ENCODE measurements around the gene TMEM123.
A peak's percentile ranks its signal among the peaks of the same experiment; 100 is the strongest.

Gene TMEM123

GRCh38 chr11:102485095-102485722 is 32.6 kb upstream of the TMEM123 start:
- TF ChIP-seq POLR2A (IDR thresholded peaks at IDR 0.05; ENCODE audit: low read depth, low read length): no peak
- FAIRE-seq (no peak), DNase-seq (ENCODE audit: insufficient read length, low spot score) (no peak)

DNA sequence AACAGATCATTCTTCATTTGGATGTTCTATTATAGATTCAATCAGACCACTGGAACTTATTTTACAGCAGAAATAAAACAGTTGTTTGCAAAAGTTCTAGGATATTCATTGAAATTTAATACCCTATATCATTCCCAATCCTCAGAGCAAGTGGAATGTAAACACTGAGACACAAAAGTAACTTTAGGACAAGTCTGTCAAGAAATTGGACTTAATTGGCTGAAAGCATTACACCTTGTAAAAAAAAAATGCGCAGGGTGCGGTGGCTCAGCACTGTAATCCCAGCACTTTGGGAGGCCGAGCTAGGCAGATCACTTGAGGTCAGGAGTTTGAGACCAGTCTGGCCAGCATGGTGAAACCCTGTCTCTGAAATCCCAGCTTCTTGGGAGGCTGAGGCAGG is 29.9 kb upstream of the TMEM123 start:
- no peak for DNase-seq (ENCODE audit: insufficient read length, low spot score)
- no peak for FAIRE-seq
- no peak for TF ChIP-seq POLR2A (IDR thresholded peaks at IDR 0.05; ENCODE audit: low read depth, low read length)

GRCh38 chr11:102479733-102480132 is 27.2 kb upstream of the TMEM123 start:
- DNase-seq (ENCODE audit: insufficient read length, low spot score) (no peak), FAIRE-seq (no peak)
- no peak for TF ChIP-seq POLR2A (IDR thresholded peaks at IDR 0.05; ENCODE audit: low read depth, low read length)

- no peak for FAIRE-seq
- TF ChIP-seq POLR2A (IDR thresholded peaks at IDR 0.05; ENCODE audit: low read depth, low read length): no peak
- DNase-seq (ENCODE audit: insufficient read length, low spot score): no peak
These were observed 26.2 kb upstream of the TMEM123 start for GRCh38 chr11:102478673-102479299.

DNA sequence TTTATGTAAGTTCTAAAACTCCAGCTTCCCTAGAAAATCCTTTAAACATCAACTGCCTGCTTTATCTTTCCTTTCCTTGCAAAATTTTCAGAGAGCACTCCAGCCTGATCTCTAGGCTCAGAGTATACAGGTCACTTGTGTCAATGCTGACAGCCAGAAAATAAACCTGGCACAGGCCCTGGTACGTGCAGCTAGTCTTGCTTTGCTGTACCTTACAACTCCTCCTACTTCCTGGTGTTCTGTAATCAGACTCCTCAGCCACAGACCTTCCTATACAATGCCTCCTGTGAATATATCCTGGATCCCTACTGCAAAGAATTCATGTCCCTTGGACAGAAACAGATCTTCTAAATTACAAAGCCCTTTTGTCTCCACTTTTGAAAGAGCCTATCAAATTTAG is 24.2 kb upstream of the TMEM123 start:
- FAIRE-seq (peak; percentile 96), DNase-seq (ENCODE audit: insufficient read length, low spot score) (no peak)
- TF ChIP-seq POLR2A (IDR thresholded peaks at IDR 0.05; ENCODE audit: low read depth, low read length): no peak

DNA sequence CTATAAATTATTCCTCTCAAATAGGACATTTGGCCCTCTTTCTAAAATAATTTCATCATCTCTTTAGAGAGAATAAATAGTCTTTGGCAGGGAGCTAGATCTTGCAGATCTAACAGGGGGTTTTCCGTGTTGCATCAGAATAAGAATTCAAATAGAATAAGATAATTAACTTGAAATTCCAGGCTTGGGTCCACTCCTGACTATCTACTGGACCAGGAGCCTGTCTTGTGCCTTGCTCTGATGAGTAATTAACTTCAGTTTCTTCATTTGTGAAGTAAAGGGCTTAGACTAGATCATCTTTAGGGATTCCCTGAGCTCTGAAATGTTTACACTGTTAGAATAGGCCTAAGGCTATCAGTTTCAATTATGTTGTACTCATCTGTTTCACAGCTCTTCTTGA is 23.5 kb upstream of the TMEM123 start:
- TF ChIP-seq POLR2A (IDR thresholded peaks at IDR 0.05; ENCODE audit: low read depth, low read length): no peak
- FAIRE-seq (no peak), DNase-seq (ENCODE audit: insufficient read length, low spot score) (no peak)

DNA sequence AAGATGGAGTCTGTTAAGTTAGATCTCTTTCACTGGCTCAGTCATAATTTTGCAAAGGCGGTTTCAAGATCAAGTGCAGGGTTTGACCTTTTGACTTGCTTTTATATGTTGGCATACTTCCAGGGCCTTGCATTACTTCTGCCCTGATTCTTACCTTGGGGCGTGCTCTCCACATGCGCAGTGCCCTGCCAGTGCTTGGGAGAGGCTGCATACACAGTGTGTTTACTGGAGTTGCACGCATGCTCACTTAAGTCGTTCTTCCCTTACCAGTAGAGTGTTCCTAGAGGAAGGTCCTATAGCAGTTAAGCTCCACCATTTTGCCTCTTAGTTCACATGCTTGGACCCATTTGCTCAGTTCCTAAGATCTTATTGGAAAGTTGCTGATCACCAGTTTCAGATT is 21.0 kb upstream of the TMEM123 start:
- no peak for DNase-seq (ENCODE audit: insufficient read length, low spot score)
- FAIRE-seq: no peak
- TF ChIP-seq POLR2A (IDR thresholded peaks at IDR 0.05; ENCODE audit: low read depth, low read length): no peak

GRCh38 chr11:102472127-102472526 is 19.6 kb upstream of the TMEM123 start:
- DNase-seq (ENCODE audit: insufficient read length, low spot score) (no peak), FAIRE-seq (no peak)
- no peak for TF ChIP-seq POLR2A (IDR thresholded peaks at IDR 0.05; ENCODE audit: low read depth, low read length)

GRCh38 chr11:102471474-102471873 is 18.9 kb upstream of the TMEM123 start:
- DNase-seq (ENCODE audit: insufficient read length, low spot score) (no peak), FAIRE-seq (no peak)
- TF ChIP-seq POLR2A (IDR thresholded peaks at IDR 0.05; ENCODE audit: low read depth, low read length): no peak

DNA sequence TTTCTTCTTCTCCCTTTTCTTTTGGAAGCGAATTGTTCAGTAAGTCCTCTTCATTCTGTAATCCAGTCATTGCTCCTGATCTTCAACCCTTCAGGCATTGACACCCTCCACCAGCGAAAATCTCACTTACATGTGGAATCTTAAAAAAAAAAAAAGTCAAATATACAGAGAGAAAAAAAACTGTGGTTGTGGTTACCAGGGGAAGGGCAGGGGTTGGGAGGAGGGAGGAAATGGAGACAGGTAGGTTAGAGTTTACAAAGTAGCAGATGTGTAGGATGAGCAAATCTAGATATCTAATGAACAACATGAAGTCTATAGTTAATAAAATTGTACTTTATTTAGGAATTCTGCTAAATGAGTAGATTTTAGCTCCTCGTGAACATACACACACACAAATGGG is 17.7 kb upstream of the TMEM123 start:
- DNase-seq (ENCODE audit: insufficient read length, low spot score): no peak
- FAIRE-seq: no peak
- TF ChIP-seq POLR2A (IDR thresholded peaks at IDR 0.05; ENCODE audit: low read depth, low read length): no peak

- no peak for DNase-seq (ENCODE audit: insufficient read length, low spot score)
- FAIRE-seq: no peak
- no peak for TF ChIP-seq POLR2A (IDR thresholded peaks at IDR 0.05; ENCODE audit: low read depth, low read length)
These were observed 16.7 kb upstream of the TMEM123 start for GRCh38 chr11:102469196-102469821.

GRCh38 chr11:102468616-102469195 is 16.1 kb upstream of the TMEM123 start:
- FAIRE-seq: no peak
- no peak for TF ChIP-seq POLR2A (IDR thresholded peaks at IDR 0.05; ENCODE audit: low read depth, low read length)
- no peak for DNase-seq (ENCODE audit: insufficient read length, low spot score)

DNA sequence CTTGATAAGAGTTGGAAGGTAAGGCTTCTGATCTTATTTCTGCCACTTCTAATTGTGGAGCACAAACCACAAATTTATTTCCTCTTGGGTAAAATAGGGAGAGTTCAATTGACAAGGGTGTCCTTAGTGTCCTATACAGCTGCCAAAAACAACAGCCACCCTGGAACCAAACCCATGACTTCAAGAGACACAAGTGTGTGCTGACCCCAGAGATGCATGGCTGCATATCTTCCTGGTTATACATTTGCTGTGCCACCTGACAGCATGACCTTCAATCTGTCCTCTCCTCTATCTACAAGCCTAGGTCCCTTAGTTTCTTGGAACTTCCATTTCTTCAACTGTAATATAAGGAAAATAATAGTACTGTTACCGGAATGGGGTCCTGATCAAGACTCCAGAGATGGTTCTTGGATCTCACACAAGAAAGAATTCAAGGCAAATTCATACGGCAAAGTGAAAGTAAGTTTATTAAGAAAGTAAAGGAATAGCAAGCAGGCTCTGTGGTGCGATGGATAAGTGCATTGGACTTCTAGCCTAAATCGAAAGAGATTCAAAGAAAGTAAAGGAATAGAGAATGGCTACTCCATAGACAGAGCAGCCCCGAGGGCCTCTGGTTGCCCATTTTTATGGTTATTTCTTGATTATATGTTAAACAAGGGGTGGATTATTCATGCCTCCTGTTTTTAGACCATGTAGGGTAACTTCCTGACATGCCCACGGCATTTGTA is 15.5 kb upstream of the TMEM123 start:
- DNase-seq (ENCODE audit: insufficient read length, low spot score): no peak
- FAIRE-seq: no peak
- no peak for TF ChIP-seq POLR2A (IDR thresholded peaks at IDR 0.05; ENCODE audit: low read depth, low read length)

DNA sequence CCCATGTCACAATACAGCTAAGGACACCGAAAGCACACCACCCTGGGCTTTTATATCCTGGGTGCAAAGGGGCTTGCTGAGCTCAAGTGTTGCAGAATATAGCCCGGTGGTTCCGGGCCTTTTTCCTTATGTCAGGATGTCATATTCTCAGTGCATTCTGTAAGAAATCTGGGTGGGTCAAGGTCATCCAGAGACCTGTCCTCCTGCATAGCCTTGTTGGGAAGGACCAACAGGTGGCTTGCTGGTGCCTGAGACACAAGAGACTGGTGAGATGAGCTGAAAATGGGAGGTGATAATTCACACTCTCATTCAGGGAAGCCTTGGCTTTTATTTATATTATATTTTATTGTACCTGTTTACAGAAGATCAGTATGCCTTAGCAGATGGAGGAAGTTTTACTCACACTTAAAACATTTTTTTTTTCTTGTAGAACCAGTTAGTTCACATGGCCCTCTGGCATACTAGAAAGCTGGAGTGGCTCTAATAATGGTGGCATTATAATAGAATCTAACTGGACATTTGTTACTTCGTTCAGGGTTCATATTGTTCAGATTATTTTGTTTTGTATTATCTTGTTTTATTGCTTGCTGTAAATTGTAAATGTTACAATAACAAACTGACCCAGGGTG is 14.6 kb upstream of the TMEM123 start:
- FAIRE-seq (no peak), DNase-seq (ENCODE audit: insufficient read length, low spot score) (no peak)
- no peak for TF ChIP-seq POLR2A (IDR thresholded peaks at IDR 0.05; ENCODE audit: low read depth, low read length)

All from H54 (cell line).